Frontal cortex (tissue), 4 donors: Measurements from ENCODE around the gene AP1M1. TPM values are rescaled to one million over a fixed set of nuclear protein-coding genes. Genes with fewer than 3 reads are reported as not detected.

Experiments used
- DNase-seq, 2 donors: peaks; one replicate each; pipeline ENCODE4 v3.0.0; 2012; ENCODE audit warnings: low spot score in 2 of 2
- FAIRE-seq: peaks from 2 replicates; lab custom pipeline; 2012; peaks lifted over from hg19 to GRCh38; lab: Jason Lieb, UNC
- total RNA-seq: library from RNA; depleted of rRNA; stranded (reverse); fragments of >200 nt; gene quantifications from one replicate; pipeline ENCODE4 v1.2.3, GENCODE V29; 2014
- donor health status: control.
- donor health status: control.
- donor health status: control.

AP1M1 gene
- total RNA-seq, 1 donor from 2014 or later: 28.1 TPM

DNA sequence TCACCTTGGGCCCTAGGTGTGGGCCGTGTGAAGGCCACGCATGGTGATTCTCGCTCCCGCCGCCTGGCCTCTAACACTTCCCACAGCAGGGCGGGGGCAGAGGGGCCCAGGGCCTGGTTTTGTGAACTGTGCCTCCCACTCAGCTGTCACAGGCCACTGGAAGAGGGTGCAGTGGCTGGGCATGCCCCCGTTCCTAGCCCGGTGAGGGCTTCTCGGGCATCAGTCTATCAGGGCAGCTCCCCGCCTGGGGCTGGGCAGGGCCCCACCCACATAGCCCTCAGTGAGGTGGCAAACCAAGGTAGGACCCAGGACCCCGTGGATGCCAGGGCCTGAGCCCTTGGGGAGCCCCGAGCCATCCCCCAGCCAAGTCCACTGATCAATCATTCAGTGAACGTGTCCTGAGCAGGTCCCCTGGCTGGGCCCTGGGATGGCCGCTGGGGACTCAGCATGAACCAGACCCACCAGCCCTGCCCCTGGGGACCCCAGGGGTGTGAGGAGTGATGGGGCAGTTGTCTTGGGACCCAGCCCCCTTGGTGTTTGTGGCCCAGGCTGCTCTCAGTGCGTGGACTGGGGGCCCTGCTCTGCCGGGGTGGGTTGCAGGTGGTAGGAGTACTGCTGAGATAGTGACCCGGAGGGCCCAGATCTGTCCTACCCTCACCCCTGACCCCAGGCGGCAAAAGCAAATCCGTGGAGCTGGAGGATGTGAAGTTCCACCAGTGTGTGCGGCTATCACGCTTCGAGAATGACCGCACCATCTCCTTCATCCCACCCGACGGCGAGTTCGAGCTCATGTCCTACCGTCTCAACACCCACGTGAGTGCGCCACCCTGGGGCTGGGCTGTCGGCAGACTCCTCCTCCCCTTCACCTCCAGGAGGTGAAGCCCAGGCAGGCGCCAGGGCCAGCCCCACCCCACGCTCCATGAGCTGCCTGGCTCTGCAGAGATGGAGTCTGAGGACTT lies 29.4 kb downstream of the AP1M1 start:
- DNase-seq: no peak
- FAIRE-seq: no peak

DNA sequence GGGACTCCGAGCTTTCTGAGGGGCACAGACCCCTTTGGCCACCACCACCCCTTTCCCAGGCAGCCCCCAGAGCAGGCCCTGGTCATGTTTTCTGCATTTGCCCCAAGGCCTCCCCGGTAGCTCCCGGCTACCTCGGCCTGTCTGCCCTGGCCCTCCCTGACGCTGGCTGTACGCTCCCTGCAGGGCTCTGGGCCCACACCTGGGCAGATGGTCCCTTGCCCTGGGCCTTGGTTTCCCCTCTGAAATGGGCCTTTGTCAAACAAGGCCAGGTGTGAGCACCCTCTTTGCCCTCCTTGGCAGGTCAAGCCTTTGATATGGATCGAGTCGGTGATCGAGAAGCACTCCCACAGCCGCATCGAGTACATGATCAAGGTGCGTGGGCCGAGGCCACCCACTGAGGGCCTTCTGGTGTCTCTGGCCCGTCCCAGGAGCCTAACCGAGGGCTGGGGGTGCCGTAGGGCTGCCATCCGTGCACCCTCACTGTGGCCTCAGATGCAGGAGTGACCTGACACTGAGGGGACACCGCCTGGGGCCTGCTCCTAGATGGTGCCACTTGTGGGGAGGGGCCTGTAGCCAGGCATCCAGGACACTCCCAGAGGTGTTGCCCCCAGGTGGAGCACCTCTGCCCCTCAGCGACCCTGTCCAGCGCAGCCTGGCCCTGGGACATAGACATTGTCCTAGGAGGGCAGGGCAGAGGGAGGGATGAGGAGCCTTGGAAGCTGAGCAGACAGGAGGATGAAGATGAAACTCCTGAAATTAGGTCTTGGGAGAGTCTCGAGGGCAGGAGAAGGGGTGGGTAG lies 30.3 kb downstream of the AP1M1 start:
- no peak for FAIRE-seq
- no peak for DNase-seq

DNA sequence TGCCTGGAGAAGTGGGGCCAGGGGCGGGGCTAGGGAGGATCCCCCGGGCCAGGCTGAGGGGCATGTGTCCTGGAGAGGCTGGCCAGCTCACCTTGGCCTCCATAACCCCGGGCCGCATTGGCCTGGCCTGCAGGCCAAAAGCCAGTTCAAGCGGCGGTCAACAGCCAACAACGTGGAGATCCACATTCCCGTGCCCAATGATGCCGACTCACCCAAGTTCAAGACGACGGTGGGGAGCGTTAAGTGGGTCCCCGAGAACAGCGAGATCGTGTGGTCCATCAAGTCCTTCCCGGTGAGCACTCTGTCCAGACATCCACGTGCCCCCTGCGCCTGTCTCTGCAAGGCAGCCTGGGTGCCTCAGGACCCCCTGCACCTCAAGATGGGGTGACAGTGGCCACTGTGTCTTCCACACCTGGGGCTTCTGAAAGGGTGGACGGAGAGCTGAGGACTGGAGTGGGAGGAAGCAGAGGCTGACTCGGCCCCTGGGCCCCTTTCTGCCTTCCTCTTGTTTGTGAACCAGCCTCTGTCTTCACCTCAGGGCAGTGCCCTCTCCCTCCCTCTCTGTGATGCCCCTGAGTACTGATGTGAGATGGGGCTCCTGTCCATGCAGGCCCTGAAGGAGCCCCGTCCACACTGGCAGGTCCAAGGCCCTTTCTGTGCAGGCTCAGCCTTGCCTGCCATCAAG lies 31.1 kb downstream of the AP1M1 start:
- FAIRE-seq (no peak), DNase-seq (no peak)

DNA sequence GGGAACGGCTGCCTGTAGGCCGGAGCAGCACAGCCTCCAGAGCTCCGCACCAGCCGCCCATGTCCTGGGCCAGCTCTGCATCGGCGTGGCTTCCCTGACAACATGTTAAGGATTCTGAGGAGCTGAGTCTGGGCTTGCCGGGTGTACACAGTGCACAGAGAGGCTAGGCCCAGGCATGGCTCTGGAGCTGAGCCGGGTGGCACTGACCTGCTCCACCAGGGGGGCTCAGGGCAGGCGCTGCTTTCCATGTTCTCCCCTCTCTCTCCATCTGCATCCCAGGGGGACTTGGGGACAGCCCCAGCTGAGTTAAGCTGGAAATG lies 31.6 kb downstream of the AP1M1 start:
- FAIRE-seq (no peak), DNase-seq (no peak)

DNA sequence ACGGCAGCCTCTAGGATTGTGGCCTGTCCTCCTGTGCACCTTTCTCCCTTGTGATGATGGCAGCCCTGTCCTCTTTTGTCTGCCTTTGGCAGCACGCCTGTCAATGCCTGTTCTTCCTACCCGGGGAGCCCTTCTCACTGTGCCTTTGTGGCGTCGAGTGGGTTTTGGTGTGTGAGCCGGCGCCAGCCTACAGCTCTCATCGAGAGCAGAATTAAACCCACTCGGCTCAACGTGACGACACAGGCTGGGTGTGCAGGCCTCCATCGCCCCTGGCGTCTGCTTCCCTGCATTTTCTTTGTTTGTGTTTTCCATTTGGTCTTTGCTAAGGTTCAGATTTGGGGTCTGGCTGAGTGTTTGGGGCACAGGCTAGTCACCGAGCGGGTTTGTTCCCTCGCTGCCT lies 34.4 kb downstream of the AP1M1 start:
- no peak for DNase-seq

DNA sequence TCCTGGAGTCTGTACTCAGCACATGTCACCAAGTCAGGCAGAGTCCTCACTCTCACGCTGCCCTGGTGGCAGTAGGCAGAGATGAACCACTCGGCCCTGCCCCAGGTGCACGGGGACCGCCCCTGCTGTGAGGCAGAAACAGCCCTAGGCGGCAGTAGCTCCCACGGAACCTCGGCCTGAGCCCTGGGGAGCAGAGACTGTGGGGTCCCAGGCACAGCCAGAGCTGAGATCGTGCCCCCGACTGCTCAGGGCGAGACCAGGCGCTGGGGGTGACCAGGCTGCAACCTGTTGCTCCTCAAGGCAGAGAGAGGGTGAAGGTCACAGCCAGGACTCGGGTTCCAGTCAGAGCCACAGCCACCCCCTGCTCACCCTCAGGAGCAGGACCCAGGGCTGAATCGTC lies 34.9 kb downstream of the AP1M1 start:
- FAIRE-seq (no peak), DNase-seq (no peak)

More for the DNA sequence above, 34.4 kb downstream of the AP1M1 start:
- FAIRE-seq: no peak

DNA sequence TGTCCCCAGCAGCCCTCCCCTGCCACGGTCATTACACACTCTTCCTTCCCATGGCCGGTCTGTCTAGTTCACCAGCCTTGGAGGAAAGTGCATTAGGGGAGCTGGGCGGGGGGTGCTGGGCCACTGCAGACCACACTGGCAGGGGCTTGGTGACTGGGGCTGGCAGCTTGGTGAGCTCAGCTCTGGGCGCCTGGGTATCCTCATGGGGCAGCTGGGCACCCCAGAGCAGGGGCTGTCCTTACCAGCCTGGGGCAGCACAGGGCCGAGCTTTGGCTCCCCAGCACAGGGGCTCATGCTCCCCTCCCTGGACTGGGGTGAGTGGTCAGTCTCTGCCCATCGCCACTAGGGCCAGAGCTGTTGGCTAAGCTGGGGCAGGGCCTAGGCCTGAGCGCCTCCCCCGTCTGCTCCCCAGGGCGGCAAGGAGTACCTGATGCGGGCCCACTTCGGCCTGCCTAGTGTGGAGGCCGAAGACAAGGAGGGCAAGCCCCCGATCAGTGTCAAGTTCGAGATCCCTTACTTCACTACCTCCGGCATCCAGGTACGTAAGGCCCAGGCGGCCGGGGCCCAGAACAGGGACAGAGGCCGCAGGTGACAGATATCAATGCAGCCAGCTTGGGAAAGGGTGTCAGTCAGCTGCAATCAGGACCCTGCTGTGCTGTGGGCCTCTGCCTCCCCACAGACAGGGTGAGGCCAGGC lies 35.5 kb downstream of the AP1M1 start:
- FAIRE-seq: no peak

DNA sequence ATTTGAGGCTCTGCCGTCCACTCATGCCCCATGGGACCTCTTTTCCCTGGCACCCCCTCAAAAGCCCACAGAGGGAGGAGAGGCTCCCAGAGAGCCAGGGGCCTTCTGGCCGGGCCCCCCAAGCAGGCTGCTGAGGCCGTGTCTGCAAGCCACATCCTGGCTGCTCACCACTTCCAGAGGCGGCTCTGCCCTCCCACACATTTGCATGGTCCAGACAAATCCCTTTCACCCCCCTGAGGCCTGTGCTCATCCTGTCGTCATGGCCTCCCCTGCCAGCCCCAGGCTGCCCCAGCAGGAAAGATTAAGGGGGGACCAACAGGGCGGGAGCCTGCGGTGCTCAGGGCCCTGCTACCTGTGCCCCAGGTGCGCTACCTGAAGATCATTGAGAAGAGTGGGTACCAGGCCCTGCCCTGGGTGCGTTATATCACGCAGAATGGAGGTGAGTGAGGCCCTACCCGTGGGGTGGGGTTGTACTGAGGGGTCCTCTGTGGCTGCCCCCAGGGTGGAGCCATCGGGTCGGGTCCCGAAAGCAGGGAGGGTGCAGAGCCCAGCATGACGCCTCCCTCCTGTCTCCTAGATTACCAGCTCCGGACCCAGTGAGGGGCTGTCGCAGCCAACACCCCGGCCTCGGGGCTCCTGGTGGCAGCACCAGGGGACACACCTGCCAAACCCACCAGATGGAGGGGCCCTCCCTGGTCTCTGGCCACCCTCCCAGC lies 36.3 kb downstream of the AP1M1 start:
- DNase-seq (no peak), FAIRE-seq (no peak)

More for the DNA sequence above, 35.5 kb downstream of the AP1M1 start:
- no peak for DNase-seq

DNA sequence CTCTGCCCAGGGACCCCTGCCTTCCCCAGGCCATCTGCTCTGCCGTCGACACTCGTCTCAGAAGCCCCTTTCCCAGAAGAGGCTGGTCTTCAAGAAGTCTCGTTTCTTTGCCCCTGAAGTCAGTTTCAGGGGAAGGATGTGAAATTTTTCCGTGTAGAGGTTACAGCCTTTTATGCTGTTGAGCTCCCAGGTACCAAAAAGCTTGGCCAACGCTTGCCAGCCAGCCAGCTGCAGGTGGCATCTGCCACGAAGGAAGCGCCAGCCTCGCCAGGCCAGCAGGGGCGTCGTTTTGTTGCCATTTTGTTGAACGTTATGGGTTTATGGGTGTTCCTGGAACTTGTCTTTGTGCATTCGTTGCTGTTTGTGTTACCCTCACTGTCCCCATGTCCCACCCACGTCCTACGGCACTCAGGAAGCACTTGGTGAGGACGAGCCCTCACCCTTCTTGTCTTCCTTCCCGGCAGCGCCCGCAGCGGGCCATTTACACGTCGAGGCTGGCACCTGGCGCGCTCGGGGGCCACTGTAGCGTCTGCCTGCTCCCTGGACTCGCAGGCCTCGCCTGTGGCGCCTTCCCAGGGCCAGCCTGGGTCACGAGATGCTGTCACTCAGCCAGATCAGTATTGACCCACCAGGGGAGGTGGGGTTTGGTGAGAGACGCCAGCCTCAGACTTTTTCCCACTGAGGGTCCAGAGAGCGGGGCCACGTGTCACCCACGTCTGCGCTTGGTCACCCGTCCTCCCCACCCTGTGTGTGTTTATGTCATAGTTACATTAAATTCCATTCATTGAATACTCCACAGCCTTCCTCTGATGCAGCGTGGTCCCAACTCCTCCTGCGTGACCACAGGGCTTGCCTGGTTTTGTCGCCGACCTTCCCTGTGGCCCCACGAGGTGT lies 37.1 kb downstream of the AP1M1 start:
- FAIRE-seq: no peak
- no peak for DNase-seq

DNA sequence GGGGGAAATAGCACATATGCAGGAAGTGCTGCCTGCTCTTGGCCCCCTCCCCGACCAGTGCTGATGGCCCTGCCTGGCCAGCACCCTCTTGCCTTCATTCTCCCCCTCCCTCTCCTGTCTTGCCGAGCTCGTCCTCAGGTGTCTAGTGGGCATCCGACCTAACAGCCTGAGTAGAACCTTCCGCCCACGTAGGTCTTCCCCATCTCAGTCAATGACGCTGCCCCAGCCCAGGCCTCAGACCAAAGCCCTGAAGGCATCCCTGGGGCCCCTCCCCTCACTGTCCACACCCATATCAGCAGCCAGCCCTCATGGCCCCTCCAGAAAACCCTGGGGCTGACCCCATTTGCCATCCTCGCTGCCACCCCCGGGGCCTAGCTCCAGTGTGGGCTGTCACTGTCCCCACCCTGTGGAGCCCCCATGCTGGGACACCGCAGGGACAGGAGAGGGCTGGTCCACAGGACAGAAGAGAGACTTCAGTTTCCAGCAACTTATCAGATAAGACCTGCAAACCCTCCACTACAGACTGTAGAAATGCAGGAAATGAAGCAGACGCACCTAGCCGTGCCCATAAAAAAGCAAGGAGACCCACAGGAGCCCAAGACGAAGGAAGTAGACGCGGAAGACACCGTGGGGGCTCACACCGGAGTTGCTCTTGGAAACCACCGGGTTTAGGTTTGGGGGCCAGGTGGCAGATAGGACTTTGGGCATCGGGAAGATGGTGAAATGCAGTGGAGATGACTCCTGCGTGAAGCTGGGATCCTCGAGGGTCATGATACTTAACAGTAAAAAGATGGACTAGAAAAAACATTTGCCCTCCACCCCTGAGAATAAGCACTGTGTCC lies 38.3 kb downstream of the AP1M1 start:
- FAIRE-seq (no peak), DNase-seq (no peak)

DNA sequence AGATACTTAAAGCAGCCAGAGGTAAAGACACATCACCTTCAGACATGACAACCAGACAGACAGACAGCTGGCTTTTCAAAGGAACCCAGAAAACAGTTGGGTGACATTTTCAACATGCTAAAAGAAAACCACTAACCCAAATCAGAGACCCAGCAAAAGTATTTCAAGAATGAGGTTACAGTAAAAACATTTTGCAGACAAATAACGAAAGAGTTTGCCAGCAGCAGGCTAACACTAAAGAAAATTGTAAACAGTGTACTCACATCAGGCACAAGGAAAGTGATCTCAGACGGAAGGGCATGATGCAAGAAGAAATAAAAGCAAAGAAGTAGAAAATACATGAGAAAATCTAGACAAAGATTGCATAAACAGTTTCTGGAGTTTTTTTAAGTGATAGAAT lies 46.4 kb downstream of the AP1M1 start:
- DNase-seq: no peak
- FAIRE-seq: no peak

DNA sequence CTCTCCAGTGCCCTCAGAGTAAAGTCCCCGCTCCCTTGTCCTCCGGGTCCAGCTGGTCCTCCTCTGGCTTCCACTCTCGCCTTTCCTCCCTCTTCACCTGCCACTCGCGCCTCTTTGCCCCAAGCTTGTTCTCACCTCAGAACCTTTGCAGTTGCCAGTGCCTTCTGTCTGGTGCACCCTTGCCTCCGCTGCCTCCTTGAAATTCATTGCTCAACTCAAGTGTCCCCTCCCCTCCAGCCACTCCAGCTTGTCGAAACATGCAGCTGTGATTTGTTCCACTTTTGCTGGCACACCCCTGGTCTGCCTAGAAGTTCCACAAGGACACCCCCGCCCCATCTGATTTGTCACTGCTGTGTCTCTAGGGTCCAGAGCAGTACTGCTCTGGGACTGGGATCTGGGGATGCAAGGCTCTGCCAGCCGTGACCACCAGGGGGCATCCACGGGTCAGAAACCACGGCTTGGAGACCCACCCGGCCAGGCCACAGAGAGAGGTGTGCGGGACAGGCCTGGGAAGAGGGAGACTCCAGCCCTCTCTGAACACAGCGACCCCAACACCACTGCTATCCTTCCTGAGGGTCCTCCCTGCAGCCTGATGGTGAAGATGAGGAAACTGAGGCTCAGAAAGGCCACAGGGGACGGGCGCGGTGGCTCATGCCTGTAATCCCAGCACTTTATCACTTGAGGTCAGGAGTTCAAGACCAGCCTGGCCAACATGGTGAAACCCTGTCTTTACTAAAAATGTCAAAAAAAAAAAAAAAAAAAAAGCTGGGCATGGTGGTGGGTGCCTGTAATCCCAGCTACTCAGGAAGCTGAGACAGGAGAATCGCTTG lies 49.9 kb downstream of the AP1M1 start:
- FAIRE-seq (no peak), DNase-seq (peak; percentile 70 to 88)

DNA sequence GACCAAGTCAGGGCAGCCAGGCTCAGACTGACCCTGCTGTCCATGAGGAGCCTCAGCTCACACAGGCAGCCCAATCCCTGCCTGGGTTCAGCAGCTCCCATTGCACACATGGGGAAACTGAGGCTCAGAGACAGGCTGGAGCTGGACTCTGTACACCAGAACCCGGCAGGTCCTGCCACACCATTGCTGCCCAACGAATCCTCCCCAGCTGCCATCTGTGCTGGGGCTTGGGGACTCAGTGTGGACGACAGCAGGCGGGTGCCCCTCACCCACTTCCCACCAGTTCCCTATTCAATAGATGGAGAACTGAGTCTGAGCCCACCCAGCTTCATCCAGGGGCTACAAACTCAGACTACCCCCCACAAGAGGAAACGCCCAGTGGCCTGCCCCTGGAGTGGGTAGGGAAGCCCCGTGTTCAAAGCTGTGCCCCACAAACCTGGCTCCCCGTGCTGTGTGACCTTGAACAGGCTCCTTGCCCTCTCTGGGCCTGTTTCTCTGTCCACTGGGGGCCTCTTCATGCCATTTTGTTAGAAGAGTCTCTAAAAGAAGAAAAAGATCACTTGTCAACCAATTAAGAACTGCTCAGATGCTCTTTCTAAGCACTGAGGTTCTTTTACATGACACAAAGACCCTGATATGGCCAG lies 50.8 kb downstream of the AP1M1 start:
- DNase-seq: no peak
- no peak for FAIRE-seq

DNA sequence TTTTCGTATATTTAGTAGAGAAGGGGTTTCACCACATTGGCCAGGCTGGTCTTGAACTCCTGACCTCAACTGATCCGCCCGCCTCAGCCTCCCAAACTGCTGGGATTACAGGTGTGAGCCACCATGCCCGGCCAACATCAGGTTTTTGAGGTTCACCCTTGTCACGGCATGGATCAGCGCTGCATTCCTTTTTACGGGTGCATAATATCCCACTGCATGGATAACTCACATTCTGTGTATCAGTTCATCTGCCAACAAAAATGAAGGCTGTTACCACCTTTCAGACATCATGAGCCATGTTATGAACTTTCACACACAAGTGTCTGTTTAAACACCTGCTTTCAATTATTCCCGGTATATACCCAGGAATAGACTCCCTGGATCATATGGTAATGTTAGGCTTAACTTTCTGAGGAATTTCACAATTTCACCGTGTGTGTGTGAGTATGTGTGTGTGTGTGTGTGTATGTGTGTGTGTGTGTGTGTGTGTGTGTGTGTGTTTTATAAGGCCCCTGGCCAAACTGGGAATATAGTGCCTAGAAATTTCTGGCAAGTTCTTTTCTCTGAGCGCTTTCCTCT lies 52.2 kb downstream of the AP1M1 start:
- DNase-seq: no peak
- no peak for FAIRE-seq

DNA sequence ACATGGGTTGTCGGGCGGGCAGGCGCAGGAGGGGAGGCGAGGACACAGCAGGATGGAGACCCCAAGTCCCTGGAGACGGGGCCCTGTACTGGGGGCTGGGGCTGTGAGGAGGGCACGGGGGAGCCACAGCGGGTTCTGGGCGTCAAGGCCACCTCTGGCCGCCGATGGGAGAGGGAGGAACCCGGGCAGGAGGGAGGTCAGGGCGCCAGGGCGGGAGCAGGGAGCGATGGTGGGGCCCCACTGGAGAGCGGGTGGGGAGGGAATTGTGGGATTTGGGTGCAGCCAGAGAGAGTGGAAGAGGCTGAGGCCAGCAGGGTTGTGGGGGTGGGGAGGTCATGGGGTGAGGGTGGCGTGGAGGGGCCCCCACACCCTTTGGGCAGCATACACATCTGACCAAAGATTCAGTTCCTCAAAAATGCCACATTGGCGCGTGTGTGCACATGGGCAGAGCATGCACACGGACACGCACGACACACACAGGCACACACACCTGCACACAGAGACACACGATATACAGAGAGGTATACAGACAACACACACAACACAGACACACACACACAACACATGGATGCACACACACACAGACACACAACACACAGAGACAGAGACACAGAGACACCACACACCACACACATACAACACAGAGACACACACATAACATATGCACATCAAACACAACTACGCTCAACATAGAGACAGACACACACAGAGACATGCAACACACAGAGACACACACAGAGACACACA lies 54.9 kb downstream of the AP1M1 start:
- no peak for FAIRE-seq

More for the DNA sequence above, 54.9 kb downstream of the AP1M1 start:
- DNase-seq: no peak
